HuH-7.5 (cell line): Measurements from ENCODE around the gene DNPH1.

Experiments
- DNase-seq: peaks from one replicate; pipeline ENCODE4 v3.0.0; 2011; ENCODE audit warnings: low spot score

The DNPH1 gene

GRCh38 chr6:43181621-43181941 lies 47.7 kb downstream of the DNPH1 start:
- no peak for DNase-seq

GRCh38 chr6:43180985-43181384 lies 48.3 kb downstream of the DNPH1 start:
- DNase-seq, result no peak

- DNase-seq, result no peak
Observed at GRCh38 chr6:43180058-43180457, 49.2 kb downstream of the DNPH1 start.

- DNase-seq, result no peak
Observed at GRCh38 chr6:43178951-43179830, 50.1 kb downstream of the DNPH1 start.

- DNase-seq, result no peak
Observed at GRCh38 chr6:43178150-43178549, 51.1 kb downstream of the DNPH1 start.

GRCh38 chr6:43176423-43176786 lies 52.9 kb downstream of the DNPH1 start:
- DNase-seq, result no peak

- no peak for DNase-seq
Observed at GRCh38 chr6:43175676-43176422, 53.4 kb downstream of the DNPH1 start.
